IPS-18c (cell line): ENCODE measurements around the gene HMGB4.

ENCODE experiments used
- H3K4me3 ChIP-seq: 2 replicates; pipeline ENCODE4 v1.7.0; 2013; ENCODE audit warnings: low read depth, mild to moderate bottlenecking, low read length, moderate library complexity; ENCODE audit not compliant: insufficient read depth
- H3K9me3 ChIP-seq: one replicate; pipeline ENCODE4 v1.6.1; 2013; ENCODE audit warnings: mild to moderate bottlenecking, low read length, moderate library complexity; ENCODE audit not compliant: control insufficient read depth, insufficient read depth

Gene HMGB4

GRCh38 chr1:33837635-33838034 is 26.2 kb upstream of the HMGB4 start:
- Histone ChIP-seq H3K4me3 (no peak overlapping the region), H3K9me3 (peaks cover 5% of the 10 kb centered on the region)

- H3K4me3 ChIP-seq: no peak overlapping the region
- H3K9me3 ChIP-seq: peaks cover 5% of the 10 kb centered on the region
Observed at GRCh38 chr1:33841494-33841893, 22.4 kb upstream of the HMGB4 start.

DNA sequence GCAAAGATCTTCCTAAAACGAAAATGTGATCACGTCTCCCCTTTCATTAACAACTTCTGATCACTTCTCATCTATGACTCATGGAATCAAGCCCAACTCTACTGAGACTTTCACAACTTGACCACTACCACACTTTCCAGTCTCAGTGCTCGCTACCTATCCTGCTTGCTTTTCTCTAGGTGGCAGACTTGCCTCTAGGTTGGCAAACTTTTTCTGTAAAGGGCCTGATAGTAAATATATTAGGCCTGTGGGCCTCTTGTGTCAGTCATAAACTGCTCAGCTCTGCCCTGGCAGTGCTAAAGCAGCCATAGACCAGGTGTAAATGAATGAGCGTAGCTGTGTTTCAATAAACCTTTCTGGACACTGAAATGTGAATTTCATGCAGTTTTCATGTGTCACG is 21.5 kb upstream of the HMGB4 start:
- Histone ChIP-seq H3K9me3 (no peaks in the 10 kb centered on the region), H3K4me3 (no peak overlapping the region)

- Histone ChIP-seq H3K4me3 (no peak overlapping the region), H3K9me3 (no peaks in the 10 kb centered on the region)
Observed at GRCh38 chr1:33844166-33844565, 19.7 kb upstream of the HMGB4 start.

GRCh38 chr1:33846861-33847260 is 17.0 kb upstream of the HMGB4 start:
- no peaks in the 10 kb centered on the region for H3K9me3 ChIP-seq

DNA sequence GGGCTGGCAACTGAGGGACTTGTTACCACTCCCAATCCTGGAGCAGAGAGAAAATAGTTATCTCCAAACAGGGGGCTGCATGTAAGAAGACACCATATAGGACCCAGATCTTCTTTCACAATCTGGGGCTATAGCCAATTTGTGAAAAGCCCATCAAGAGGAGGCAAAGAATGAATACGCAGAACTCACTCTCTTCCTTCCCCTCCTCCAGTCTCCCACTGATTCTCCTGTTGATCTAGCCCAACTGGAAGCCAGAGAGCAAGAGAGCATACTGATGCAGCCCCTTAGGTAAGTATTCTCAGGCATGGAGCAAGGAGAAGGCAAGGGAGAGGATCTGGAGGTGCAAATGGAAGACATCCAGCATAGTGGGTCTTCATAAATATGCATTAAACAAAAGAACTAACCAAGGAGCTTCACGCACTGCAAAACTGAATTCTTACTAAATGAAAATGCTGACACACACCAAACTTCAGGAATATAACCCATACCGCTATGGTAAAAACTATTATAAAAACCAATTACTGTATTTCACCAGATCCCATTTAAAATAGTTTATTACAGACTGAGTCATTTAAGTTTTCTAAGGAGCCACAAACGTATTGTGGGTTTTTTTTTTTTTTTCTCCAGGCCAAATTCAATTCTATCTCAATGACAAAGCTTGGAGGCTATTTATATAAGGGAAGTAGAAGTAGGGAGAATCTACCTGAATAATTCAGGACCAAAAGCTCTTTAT is 15.5 kb upstream of the HMGB4 start:
- H3K4me3 ChIP-seq: no peak overlapping the region

More at GRCh38 chr1:33846861-33847260, 17.0 kb upstream of the HMGB4 start:
- no peak overlapping the region for H3K4me3 ChIP-seq

DNA sequence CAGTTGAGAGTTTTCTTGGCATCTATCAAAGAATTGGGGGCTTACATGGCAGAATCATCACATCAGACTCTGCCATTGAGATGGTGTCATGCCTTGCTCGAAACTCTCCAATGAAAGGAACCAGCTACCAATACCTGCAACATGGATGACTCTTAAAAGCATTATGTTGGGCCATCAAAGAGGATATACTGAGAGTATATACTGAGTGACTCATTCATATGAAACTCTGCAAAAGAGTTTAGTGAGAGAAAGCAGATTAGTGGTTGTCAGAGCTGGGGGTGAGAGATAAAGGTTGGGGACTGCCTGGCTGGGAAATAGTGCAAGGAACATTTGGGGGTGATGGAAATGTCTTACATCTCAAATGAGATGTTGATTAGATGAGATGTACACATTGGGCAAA is 14.7 kb upstream of the HMGB4 start:
- H3K4me3 ChIP-seq: no peak overlapping the region
- H3K9me3 ChIP-seq: no peaks in the 10 kb centered on the region

More for the DNA sequence above, 15.5 kb upstream of the HMGB4 start:
- no peaks in the 10 kb centered on the region for H3K9me3 ChIP-seq

- no peak overlapping the region for H3K4me3 ChIP-seq
- H3K9me3 ChIP-seq: no peaks in the 10 kb centered on the region
Observed at GRCh38 chr1:33850481-33850880, 13.4 kb upstream of the HMGB4 start.

GRCh38 chr1:33852711-33853110 is 11.2 kb upstream of the HMGB4 start:
- Histone ChIP-seq H3K9me3 (no peaks in the 10 kb centered on the region), H3K4me3 (no peak overlapping the region)

- Histone ChIP-seq H3K4me3 (no peak overlapping the region), H3K9me3 (no peaks in the 10 kb centered on the region)
Observed at GRCh38 chr1:33853431-33853830, 10.4 kb upstream of the HMGB4 start.

GRCh38 chr1:33854091-33854490 is 9.8 kb upstream of the HMGB4 start:
- H3K4me3 ChIP-seq: no peak overlapping the region
- H3K9me3 ChIP-seq: no peaks in the 10 kb centered on the region

DNA sequence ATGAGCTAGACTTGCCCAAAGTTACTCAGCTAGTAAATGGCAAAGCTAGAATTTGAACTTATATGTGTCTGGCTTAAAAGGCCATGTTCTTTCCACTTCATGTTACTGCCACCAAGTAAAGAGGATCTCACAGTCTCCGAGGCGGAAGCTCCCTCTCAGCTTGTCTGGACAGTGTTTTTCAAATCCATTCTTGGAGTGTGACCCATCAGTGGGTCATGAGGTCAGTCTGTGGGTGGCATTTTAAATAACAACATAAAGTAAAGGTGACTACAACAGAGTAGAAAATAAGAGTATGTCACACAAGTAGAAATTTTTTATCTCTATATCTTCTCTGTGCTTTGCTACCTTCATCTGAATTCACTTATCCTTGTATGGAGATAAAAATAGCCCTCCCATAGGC is 3.2 kb upstream of the HMGB4 start:
- Histone ChIP-seq H3K4me3 (no peak overlapping the region), H3K9me3 (no peaks in the 10 kb centered on the region)

GRCh38 chr1:33864460-33865389 is 846 bp downstream of the HMGB4 start:
- Histone ChIP-seq H3K9me3 (no peaks in the 10 kb centered on the region), H3K4me3 (no peak overlapping the region)

DNA sequence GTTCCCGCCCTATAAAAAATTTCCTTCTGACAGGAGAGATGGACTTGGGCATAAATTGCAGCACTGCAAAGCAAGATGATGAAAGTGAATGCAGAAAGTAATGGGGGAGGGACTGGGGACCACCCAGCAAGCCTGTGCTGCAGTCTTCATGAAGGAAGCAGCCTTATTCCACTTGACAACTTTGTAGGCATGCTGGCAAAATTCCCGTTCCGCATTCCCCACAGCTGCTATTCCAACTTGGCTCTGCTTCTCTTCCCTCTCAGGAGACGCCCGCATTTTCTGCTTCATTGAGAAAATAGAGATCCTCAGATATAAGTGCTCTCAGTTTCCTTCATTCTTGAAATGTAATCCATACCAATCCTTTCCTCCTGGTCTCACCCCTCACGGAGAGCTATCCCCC is 2.4 kb downstream of the HMGB4 start:
- H3K4me3 ChIP-seq: no peak overlapping the region

DNA sequence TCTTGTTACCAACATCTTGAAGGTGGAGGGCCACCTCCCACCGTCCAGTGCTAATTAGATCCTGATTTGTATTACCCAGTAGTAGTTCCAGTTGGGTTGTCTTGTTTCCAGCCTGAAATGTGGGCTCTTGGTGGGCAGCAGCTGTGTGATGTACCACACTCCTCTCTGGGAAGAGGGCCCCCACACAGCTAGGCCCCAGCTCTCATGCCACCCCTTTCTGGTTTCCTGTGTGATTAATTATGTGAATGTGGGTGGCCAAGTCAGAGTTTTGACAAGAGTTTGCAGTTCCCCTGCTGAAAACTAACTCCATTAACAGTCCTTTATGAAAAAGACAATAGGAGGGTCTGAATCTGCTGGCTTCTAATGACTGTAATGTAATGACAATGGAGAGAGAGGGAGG is 3.8 kb downstream of the HMGB4 start:
- no peak overlapping the region for H3K4me3 ChIP-seq
- no peaks in the 10 kb centered on the region for H3K9me3 ChIP-seq

More for the DNA sequence above, 2.4 kb downstream of the HMGB4 start:
- no peaks in the 10 kb centered on the region for H3K9me3 ChIP-seq

GRCh38 chr1:33872275-33872674 is 8.4 kb downstream of the HMGB4 start:
- Histone ChIP-seq H3K4me3 (no peak overlapping the region), H3K9me3 (no peaks in the 10 kb centered on the region)

DNA sequence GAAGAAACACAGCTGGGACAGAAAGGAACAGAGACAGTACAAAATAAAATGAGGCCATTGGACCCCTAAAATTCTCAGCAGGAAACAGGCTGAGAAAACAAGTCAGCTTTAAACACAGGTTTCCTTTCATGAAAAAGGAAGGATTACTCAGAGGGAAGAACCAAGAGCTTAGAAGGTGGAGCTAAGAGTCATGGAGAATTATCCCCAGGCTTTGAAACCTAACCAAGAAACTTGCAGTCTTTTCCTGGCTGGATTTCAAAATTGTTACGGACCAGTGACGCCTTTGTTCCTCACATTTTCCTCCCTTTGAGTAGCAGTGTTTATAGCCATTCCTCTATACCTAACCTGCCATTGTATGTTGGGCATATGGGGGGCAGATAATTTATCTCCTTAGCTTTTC is 8.8 kb downstream of the HMGB4 start:
- Histone ChIP-seq H3K4me3 (no peak overlapping the region), H3K9me3 (no peaks in the 10 kb centered on the region)

GRCh38 chr1:33874636-33875035 is 10.8 kb downstream of the HMGB4 start:
- Histone ChIP-seq H3K9me3 (no peaks in the 10 kb centered on the region), H3K4me3 (no peak overlapping the region)
